HepG2 (cell line): ENCODE measurements around the gene MED15. TPM values are rescaled to one million over a fixed set of nuclear protein-coding genes. Genes with fewer than 3 reads are reported as not detected.

ENCODE experiments used
- ATAC-seq: fragments of 200-7000 bp; cut with Tn5 transposase; 3 replicates; pipeline ENCODE4 v1.9.1; 2020; ENCODE audit warnings: mild to moderate bottlenecking, moderate library complexity
- BruUV-seq: library from RNA; stranded (reverse); fragments of 400-500 nt; replicated peaks from 2 replicates; lab custom pipeline; 2021; lab: Mats Ljungman, UMichigan
- CTCF ChIA-PET: fragments of 300-600 bp; formaldehyde crosslinking; extraction: SDS; loops from one replicate; lab custom pipeline; 2021; ENCODE audit warnings: low total read pairs, inconsistent platforms, low intra/inter-chr PET ratio; lab: Yijun Ruan, JAX
- POLR2A ChIA-PET: fragments of 350-600 bp; sonication (Branson Sonifier 250); formaldehyde crosslinking; loops from one replicate; lab custom pipeline; 2020; ENCODE audit warnings: antibody characterized with exemption, inconsistent platforms; lab: Yijun Ruan, JAX
- DNase-seq: peaks from one replicate; pipeline ENCODE4 v3.0.0-alpha.2; 2015; ENCODE audit warnings: low spot score
- FAIRE-seq: peaks from 3 replicates; lab custom pipeline; 2011; peaks lifted over from hg19 to GRCh38; lab: Jason Lieb, UNC
- H2AFZ ChIP-seq: one replicate; pipeline ENCODE4 v1.6.1; 2011; ENCODE audit warnings: low read length, inconsistent platforms
- H3K27ac ChIP-seq: fragments of 300-600 bp; 3 replicates; pipeline ENCODE4 v1.8.0; 2011; ENCODE audit warnings: mixed run types, mild to moderate bottlenecking, mixed read lengths, low read length, inconsistent platforms; ENCODE audit not compliant: insufficient read depth; ENCODE audit errors: extremely low read length
- H3K27me3 ChIP-seq, 2 experiments: fragments of 200-600 bp in 1 of 2; 2 replicates in 1 of 2; 3 replicates in 1 of 2; pipeline versions ENCODE4 v1.6.0 to v1.8.0; 2011; ENCODE audit warnings: low read length in 2 of 2, mild to moderate bottlenecking in 2 of 2, moderate library complexity in 2 of 2, inconsistent platforms in 1 of 2; ENCODE audit not compliant: insufficient read depth in 2 of 2, control insufficient read depth in 1 of 2
- H3K36me3 ChIP-seq, 2 experiments: fragments of 200-600 bp in 1 of 2; replicated peaks in 1 of 2; 2 replicates in 1 of 2; 3 replicates in 1 of 2; pipeline versions ENCODE4 v1.5.1 to v1.8.0; 2011; ENCODE audit warnings: low read length in 2 of 2, inconsistent platforms in 1 of 2; ENCODE audit not compliant: insufficient read depth in 2 of 2, control insufficient read depth in 1 of 2
- H3K4me1 ChIP-seq: 2 replicates; pipeline ENCODE4 v1.5.1; 2012; ENCODE audit warnings: low read length, inconsistent platforms; ENCODE audit not compliant: insufficient read depth
- H3K4me2 ChIP-seq: 2 replicates; pipeline ENCODE4 v1.6.0; 2011; ENCODE audit warnings: low read depth, low read length, inconsistent platforms
- H3K4me3 ChIP-seq, 3 experiments: fragments of 200-600 bp in 1 of 3; sonication (generic), shearing (Covaris generic) in 1 of 3; replicated peaks in 1 of 3; 2 replicates each; pipeline ENCODE4 v1.5.1; 2011 to 2016; ENCODE audit warnings: low read length in 3 of 3, inconsistent platforms in 2 of 3, low read depth in 2 of 3, mild to moderate bottlenecking in 2 of 3, control low read depth in 1 of 3, mixed read lengths in 1 of 3; ENCODE audit not compliant: insufficient read depth in 1 of 3
- H3K79me2 ChIP-seq: one replicate; pipeline ENCODE4 v1.6.1; 2011; ENCODE audit warnings: low read length, inconsistent platforms; ENCODE audit not compliant: insufficient read depth
- H3K9ac ChIP-seq: 2 replicates; pipeline ENCODE4 v1.6.0; 2011; ENCODE audit warnings: mild to moderate bottlenecking, low read depth, low read length, inconsistent platforms; ENCODE audit not compliant: insufficient read depth
- H3K9me3 ChIP-seq: 2 replicates; pipeline ENCODE4 v1.5.1; 2012; ENCODE audit warnings: mild to moderate bottlenecking, low read length
- H4K20me1 ChIP-seq: 2 replicates; pipeline ENCODE4 v1.6.0; 2011; ENCODE audit warnings: inconsistent platforms, mild to moderate bottlenecking, low read length, moderate library complexity; ENCODE audit not compliant: insufficient read depth
- HNRNPL ChIP-seq: fragments of 200-400 bp; formaldehyde crosslinking; IDR thresholded peaks from 2 replicates; pipeline ENCODE4 v1.6.1; 2017; ENCODE audit warnings: mild to moderate bottlenecking, low read depth, low read length
- JUND ChIP-seq: sonication (generic); formaldehyde crosslinking; IDR thresholded peaks from 2 replicates; pipeline ENCODE4 v1.8.0; 2022; ENCODE audit warnings: mild to moderate bottlenecking, missing genetic modification reagents
- NKX3-1 ChIP-seq: sonication (generic); formaldehyde crosslinking; IDR thresholded peaks from 2 replicates; pipeline ENCODE4 v1.5.0; 2020; ENCODE audit warnings: missing genetic modification reagents
- ZNF460 ChIP-seq: sonication (generic); formaldehyde crosslinking; IDR thresholded peaks from 2 replicates; pipeline ENCODE4 v1.5.1; 2020; ENCODE audit warnings: missing genetic modification reagents, mild to moderate bottlenecking, borderline replicate concordance
- WGBS: methylation state at CpG from one replicate; pipeline ENCODE4 v1.1.6; 2017; ENCODE audit warnings: low lambda C conversion rate; 5-methylcytosine and 5-hydroxymethylcytosine counted together
- in situ Hi-C: cut with HindIII; loops from 2 replicates; pipeline ENCODE4 v1.10.0; 2017; ENCODE audit warnings: low pct_unique_long_range_greater_than_20kb; ENCODE audit not compliant: extremely low pct_ligation_motif_present
- intact Hi-C: fragments of 100-400 bp; cut with micrococcal nuclease; formaldehyde crosslinking; loops from one replicate; pipeline ENCODE4 v1.10.0; 2022; ENCODE audit not compliant: unreplicated experiment
- polyA plus RNA-seq, 8 experiments: library from polyadenylated mRNA; depleted of rRNA in 3 of 8; stranded (reverse) in 7 of 8; unstranded in 1 of 8; fragments of >200 nt; fragmentation: Illumina TruSeq in 4 of 8; extraction: Trizol in 4 of 8; gene quantifications; 2 replicates each; pipeline versions ENCODE4 v1.2.1 to v1.2.3, GENCODE V29; 2011 to 2016; ENCODE audit warnings: low read depth in 4 of 8, missing spikeins in 1 of 8, mixed read lengths in 1 of 8; ENCODE audit not compliant: insufficient read depth in 1 of 8
- total RNA-seq, 5 experiments: library from RNA; depleted of rRNA; stranded (reverse); fragments of >200 nt; fragmentation: Illumina TruSeq; extraction: Trizol; gene quantifications; 2 replicates each; pipeline ENCODE4 v1.2.3, GENCODE V29; 2016; ENCODE audit warnings: low read depth in 1 of 5
- TF ChIP-seq, protein P1 (sequence below): sonication (generic); formaldehyde crosslinking; IDR thresholded peaks from 2 replicates; pipeline ENCODE4 v1.4.0; 2020; ENCODE audit warnings: mild to moderate bottlenecking, missing genetic modification reagents
- TF ChIP-seq, protein P2 (sequence below): sonication (generic); formaldehyde crosslinking; IDR thresholded peaks from 2 replicates; pipeline ENCODE4 v1.8.0; 2022; ENCODE audit warnings: mild to moderate bottlenecking, missing genetic modification reagents

MED15 gene
- total and polyA plus RNA-seq, 2 of the 13 experiments (the other 11 are each of a cell fraction or from before 2014, with no cell fraction given): 14.3 to 27.0 TPM

DNA sequence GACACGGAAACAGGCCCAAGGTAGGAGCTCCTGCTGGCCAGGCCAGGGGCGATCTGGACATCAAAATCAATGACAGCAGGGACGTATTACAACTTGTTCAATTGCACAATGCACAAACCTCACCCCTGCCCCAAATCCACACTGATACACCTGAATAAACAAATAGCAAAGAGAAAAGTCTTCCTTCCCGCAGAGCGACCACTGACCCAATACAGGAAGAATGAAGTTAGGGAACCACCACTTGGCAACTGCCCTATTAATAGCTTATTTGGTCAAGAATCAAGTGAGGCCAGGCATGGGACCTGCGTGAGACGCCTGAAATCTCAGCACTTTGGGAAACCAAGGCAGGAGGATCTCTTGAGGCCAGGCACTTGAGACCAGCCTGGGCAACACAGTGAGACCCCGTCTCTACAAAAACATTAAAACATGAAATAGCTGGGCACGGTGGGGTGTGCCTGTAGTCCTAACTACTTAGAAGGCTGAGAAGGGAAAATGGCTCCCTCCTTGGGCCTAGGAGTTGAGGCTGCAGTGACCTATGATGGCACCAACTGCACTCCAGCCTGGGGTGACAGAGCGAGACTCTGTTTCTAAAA is 109.1 kb downstream of the MED15 start:
- Histone ChIP-seq H4K20me1 (no peaks in the 10 kb centered on the region), H3K79me2 (no peaks in the 10 kb centered on the region), H3K4me2 (no peak overlapping the region), H3K9me3 (no peaks in the 10 kb centered on the region), H3K27me3 (peaks cover 0 to 41% of the 10 kb centered on the region in 2 experiments; a peak in 3 of 5 replicates), H3K4me3 (no peak overlapping the region), H3K36me3 (no peaks in the 10 kb centered on the region), H3K4me1 (peaks cover 13% of the 10 kb centered on the region; the same call in 1 of the 2 replicates), H3K9ac (no peak overlapping the region), H2AFZ (no peak overlapping the region), H3K27ac (no peak overlapping the region)
- ChIA-PET POLR2A (no interaction called here), CTCF (no interaction called here)
- no peak for FAIRE-seq
- in situ Hi-C loops (loop anchor here (10.0 kb wide), 1 partner anchor 78 kb away; no protein-coding TSS in a partner anchor), intact Hi-C loops (no loop called here)
- DNase-seq: no peak
- 25% methylated on average over 9 of the region's 10 CpGs for WGBS
- no TSS peak for BruUV-seq
- TF ChIP-seq, protein P1, sequence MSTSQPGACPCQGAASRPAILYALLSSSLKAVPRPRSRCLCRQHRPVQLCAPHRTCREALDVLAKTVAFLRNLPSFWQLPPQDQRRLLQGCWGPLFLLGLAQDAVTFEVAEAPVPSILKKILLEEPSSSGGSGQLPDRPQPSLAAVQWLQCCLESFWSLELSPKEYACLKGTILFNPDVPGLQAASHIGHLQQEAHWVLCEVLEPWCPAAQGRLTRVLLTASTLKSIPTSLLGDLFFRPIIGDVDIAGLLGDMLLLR (CRISPR knock-in tag): no peak
- TF ChIP-seq, protein P2, sequence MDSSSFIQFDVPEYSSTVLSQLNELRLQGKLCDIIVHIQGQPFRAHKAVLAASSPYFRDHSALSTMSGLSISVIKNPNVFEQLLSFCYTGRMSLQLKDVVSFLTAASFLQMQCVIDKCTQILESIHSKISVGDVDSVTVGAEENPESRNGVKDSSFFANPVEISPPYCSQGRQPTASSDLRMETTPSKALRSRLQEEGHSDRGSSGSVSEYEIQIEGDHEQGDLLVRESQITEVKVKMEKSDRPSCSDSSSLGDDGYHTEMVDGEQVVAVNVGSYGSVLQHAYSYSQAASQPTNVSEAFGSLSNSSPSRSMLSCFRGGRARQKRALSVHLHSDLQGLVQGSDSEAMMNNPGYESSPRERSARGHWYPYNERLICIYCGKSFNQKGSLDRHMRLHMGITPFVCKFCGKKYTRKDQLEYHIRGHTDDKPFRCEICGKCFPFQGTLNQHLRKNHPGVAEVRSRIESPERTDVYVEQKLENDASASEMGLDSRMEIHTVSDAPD: no peak
- TF ChIP-seq NKX3-1 (CRISPR knock-in tag) (no peak), ZNF460 (CRISPR knock-in tag) (no peak), JUND (CRISPR knock-in tag) (no peak), HNRNPL (no peak)
- no peak for ATAC-seq
